HepG2 (cell line): Measurements from ENCODE around the gene CYB5A. TPM values are rescaled to one million over a fixed set of nuclear protein-coding genes. Genes with fewer than 3 reads are reported as not detected.

Source experiments
- AKNA ChIP-seq: sonication (generic); formaldehyde crosslinking; IDR thresholded peaks from 2 replicates; pipeline ENCODE4 v1.4.0; 2020; ENCODE audit warnings: missing genetic modification reagents, borderline replicate concordance
- BRF2 ChIP-seq: sonication (generic); formaldehyde crosslinking; IDR thresholded peaks from 2 replicates; pipeline ENCODE4 v1.8.1; 2022; ENCODE audit warnings: mild to moderate bottlenecking, missing genetic modification reagents
- MAX ChIP-seq: IDR thresholded peaks from 2 replicates; pipeline ENCODE4 v1.6.1; 2012; ENCODE audit warnings: inconsistent platforms
- MTF2 ChIP-seq: sonication (generic); formaldehyde crosslinking; IDR thresholded peaks from 2 replicates; pipeline ENCODE4 v1.5.0; 2020; ENCODE audit warnings: missing genetic modification reagents, borderline replicate concordance
- SP1 ChIP-seq, 2 experiments: fragments of 450-650 bp in 1 of 2; sonication (generic) in 1 of 2; formaldehyde crosslinking in 1 of 2; IDR thresholded peaks; 2 replicates each; pipeline versions ENCODE4 v1.4.0 to v1.6.1; 2016 to 2020; ENCODE audit warnings: missing genetic modification reagents in 1 of 2
- ZMYM2 ChIP-seq: sonication (generic); formaldehyde crosslinking; IDR thresholded peaks from 2 replicates; pipeline ENCODE4 v1.8.0; 2022; ENCODE audit warnings: mild to moderate bottlenecking, missing genetic modification reagents
- ZNF761 ChIP-seq: sonication (generic); formaldehyde crosslinking; conservative IDR thresholded peaks from 2 replicates; pipeline ENCODE4 v1.4.0; 2020; ENCODE audit warnings: mild to moderate bottlenecking, missing genetic modification reagents
- polyA plus RNA-seq, 8 experiments: library from polyadenylated mRNA; depleted of rRNA in 3 of 8; stranded (reverse) in 7 of 8; unstranded in 1 of 8; fragments of >200 nt; fragmentation: Illumina TruSeq in 4 of 8; extraction: Trizol in 4 of 8; gene quantifications; 2 replicates each; pipeline versions ENCODE4 v1.2.1 to v1.2.3, GENCODE V29; 2011 to 2016; ENCODE audit warnings: low read depth in 4 of 8, missing spikeins in 1 of 8, mixed read lengths in 1 of 8; ENCODE audit not compliant: insufficient read depth in 1 of 8
- total RNA-seq, 5 experiments: library from RNA; depleted of rRNA; stranded (reverse); fragments of >200 nt; fragmentation: Illumina TruSeq; extraction: Trizol; gene quantifications; 2 replicates each; pipeline ENCODE4 v1.2.3, GENCODE V29; 2016; ENCODE audit warnings: low read depth in 1 of 5

CYB5A gene
- total and polyA plus RNA-seq, 2 of the 13 experiments (the other 11 are each of a cell fraction or from before 2014, with no cell fraction given): 215 to 356 TPM

GRCh38 chr18:74264303-74265020 lies 27.3 kb downstream of the CYB5A start (continued):
- no peak for TF ChIP-seq AKNA (CRISPR knock-in tag)
- no peak for TF ChIP-seq SP1 (IDR thresholded peaks at IDR 0.05)
- TF ChIP-seq SP1 (CRISPR knock-in tag; IDR thresholded peaks at IDR 0.05): no peak
- no peak for TF ChIP-seq ZMYM2 (CRISPR knock-in tag)
- no peak for TF ChIP-seq MTF2 (CRISPR knock-in tag)
- no peak for TF ChIP-seq ZNF761
- TF ChIP-seq MAX: no peak
- TF ChIP-seq BRF2 (CRISPR knock-in tag): no peak
